ENCODE data around the gene STARD10.

Gene STARD10

DNA sequence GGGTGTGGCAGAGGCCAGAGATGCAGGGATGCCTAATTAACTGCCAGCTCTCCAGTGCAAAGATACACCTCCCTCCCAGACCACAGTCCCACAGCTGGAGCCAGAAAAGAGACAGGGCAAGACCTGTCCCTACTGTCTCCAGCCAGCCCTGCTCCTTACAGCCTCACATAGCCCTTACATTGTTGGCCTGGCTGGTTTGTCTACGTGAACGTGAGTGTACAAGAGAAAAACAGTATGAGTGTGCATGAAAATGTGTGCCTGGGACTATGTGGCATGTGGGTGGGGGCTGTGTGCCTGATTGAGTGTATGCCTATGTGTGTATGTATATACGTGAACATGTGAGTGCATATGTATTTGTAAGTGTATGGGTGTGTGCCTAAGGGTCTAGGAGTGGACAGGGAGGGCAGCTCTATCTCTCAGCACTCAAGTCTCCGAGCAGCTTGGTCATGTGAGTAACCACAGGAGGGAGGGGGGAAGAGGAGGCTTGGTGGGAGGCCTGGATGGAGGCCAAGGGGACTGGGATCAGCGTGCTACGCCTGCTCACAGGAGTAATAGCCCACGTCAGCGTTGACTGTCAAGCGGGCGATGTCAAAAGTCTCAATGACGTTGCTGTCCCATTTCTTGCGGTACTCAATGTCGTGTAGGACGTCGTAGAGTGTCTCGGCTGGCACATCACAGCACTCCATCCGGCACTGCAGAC, 35.0 kb downstream of the STARD10 start:
- no peaks in the 10 kb centered on the region for H3K27me3 ChIP-seq (ENCODE audit: insufficient read depth, low read depth)
- no peak overlapping the region for H3K9ac ChIP-seq
- TF ChIP-seq, protein P1, sequence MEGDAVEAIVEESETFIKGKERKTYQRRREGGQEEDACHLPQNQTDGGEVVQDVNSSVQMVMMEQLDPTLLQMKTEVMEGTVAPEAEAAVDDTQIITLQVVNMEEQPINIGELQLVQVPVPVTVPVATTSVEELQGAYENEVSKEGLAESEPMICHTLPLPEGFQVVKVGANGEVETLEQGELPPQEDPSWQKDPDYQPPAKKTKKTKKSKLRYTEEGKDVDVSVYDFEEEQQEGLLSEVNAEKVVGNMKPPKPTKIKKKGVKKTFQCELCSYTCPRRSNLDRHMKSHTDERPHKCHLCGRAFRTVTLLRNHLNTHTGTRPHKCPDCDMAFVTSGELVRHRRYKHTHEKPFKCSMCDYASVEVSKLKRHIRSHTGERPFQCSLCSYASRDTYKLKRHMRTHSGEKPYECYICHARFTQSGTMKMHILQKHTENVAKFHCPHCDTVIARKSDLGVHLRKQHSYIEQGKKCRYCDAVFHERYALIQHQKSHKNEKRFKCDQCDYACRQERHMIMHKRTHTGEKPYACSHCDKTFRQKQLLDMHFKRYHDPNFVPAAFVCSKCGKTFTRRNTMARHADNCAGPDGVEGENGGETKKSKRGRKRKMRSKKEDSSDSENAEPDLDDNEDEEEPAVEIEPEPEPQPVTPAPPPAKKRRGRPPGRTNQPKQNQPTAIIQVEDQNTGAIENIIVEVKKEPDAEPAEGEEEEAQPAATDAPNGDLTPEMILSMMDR (conservative IDR thresholded peaks at IDR 0.05; ENCODE audit: low read depth, low read length) = no peak
- H3K4me1 ChIP-seq (ENCODE audit: low read depth, poor library complexity, severe bottlenecking) = peaks cover 12% of the 10 kb centered on the region
- no peak overlapping the region for H3K4me2 ChIP-seq
- H2AFZ ChIP-seq (ENCODE audit: low read depth) = no peak overlapping the region
- H4K20me1 ChIP-seq (ENCODE audit: insufficient read depth) = no peaks in the 10 kb centered on the region
- no peaks in the 10 kb centered on the region for H3K36me3 ChIP-seq (ENCODE audit: insufficient read depth)
- no peak overlapping the region for H3K27ac ChIP-seq
- H3K79me2 ChIP-seq (ENCODE audit: insufficient read depth, low read depth) = no peaks in the 10 kb centered on the region
- no peak overlapping the region for H3K4me3 ChIP-seq (IDR thresholded peaks at IDR 0.05; ENCODE audit: insufficient read depth, low read depth, low read length)

DNA sequence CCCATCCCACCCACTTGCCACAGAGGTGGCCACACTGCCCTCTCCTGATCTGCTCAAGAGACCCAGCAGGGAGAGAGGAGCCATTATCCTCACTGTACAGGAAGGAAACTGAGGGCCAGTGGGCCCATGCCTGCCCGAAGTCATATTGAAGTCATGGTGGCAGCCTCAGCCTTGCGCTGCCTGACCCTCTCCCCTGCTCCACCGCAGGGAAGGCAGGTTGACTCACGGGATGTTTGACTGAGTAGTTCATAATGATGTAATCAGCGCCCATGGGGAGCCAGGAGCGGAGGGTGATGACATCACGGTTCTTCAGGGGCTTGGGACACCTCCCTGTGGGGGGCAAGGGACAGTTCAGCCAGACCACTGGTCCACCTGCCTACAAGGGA, 35.5 kb downstream of the STARD10 start:
- Histone ChIP-seq H3K79me2 (ENCODE audit: insufficient read depth, low read depth) (no peaks in the 10 kb centered on the region), H3K36me3 (ENCODE audit: insufficient read depth) (no peaks in the 10 kb centered on the region), H3K4me1 (ENCODE audit: low read depth, poor library complexity, severe bottlenecking) (peaks cover 10% of the 10 kb centered on the region), H3K9ac (no peak overlapping the region), H3K4me2 (no peak overlapping the region), H3K4me3 (IDR thresholded peaks at IDR 0.05; ENCODE audit: insufficient read depth, low read depth, low read length) (no peak overlapping the region), H2AFZ (ENCODE audit: low read depth) (no peak overlapping the region), H4K20me1 (ENCODE audit: insufficient read depth) (no peaks in the 10 kb centered on the region), H3K27me3 (ENCODE audit: insufficient read depth, low read depth) (no peaks in the 10 kb centered on the region), H3K27ac (no peak overlapping the region)
- TF ChIP-seq, protein P1 (conservative IDR thresholded peaks at IDR 0.05; ENCODE audit: low read depth, low read length) = no peak

DNA sequence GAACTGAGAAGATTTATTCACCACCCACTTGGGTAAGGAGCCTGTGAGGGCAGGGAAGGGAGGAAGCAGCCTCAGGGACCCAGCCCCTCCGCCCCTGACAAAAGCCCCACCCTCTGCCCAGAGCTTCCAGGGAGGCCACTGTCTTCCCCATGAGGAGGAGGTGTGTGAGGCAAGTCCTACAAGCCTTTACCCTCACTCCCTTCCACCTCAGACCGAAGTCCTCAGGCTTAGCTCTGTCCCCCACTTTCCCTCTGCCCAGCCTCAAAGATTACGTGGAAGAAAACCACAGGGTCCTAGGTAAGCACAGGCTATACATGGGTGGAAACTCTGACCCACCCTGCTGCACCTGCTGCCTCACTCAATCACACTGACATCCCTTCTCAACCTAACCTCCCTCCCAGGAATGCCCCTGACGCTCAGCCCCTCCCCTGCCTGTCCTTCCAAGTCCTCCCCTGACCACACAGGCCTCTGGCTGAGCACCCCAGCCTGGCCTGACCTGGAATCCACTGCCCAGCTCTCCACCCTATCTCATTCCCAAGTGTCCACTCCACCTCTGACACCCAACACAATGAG, 38.0 kb downstream of the STARD10 start:
- no peak overlapping the region for H3K9ac ChIP-seq
- H2AFZ ChIP-seq (ENCODE audit: low read depth) = no peak overlapping the region

GRCh38 chr11:72754544-72755155, 39.2 kb downstream of the STARD10 start:
- no peaks in the 10 kb centered on the region for H3K36me3 ChIP-seq (ENCODE audit: insufficient read depth)
- no peak overlapping the region for H3K4me2 ChIP-seq
- H3K27ac ChIP-seq = no peak overlapping the region
- H3K9ac ChIP-seq = no peak overlapping the region
- TF ChIP-seq, protein P1 (conservative IDR thresholded peaks at IDR 0.05; ENCODE audit: low read depth, low read length) = no peak
- no peak overlapping the region for H3K4me3 ChIP-seq (IDR thresholded peaks at IDR 0.05; ENCODE audit: insufficient read depth, low read depth, low read length)
- H3K4me1 ChIP-seq (ENCODE audit: low read depth, poor library complexity, severe bottlenecking) = peaks cover 12% of the 10 kb centered on the region
- H3K27me3 ChIP-seq (ENCODE audit: insufficient read depth, low read depth) = no peaks in the 10 kb centered on the region
- no peaks in the 10 kb centered on the region for H4K20me1 ChIP-seq (ENCODE audit: insufficient read depth)
- H2AFZ ChIP-seq (ENCODE audit: low read depth) = no peak overlapping the region
- H3K79me2 ChIP-seq (ENCODE audit: insufficient read depth, low read depth) = peaks cover 9% of the 10 kb centered on the region; the same call in 1 of the 2 replicates

More for the DNA sequence above, 38.0 kb downstream of the STARD10 start:
- TF ChIP-seq, protein P1 (conservative IDR thresholded peaks at IDR 0.05; ENCODE audit: low read depth, low read length) = no peak
- no peak overlapping the region for H3K27ac ChIP-seq
- H3K27me3 ChIP-seq (ENCODE audit: insufficient read depth, low read depth) = no peaks in the 10 kb centered on the region
- peaks cover 12% of the 10 kb centered on the region for H3K4me1 ChIP-seq (ENCODE audit: low read depth, poor library complexity, severe bottlenecking)
- no peaks in the 10 kb centered on the region for H4K20me1 ChIP-seq (ENCODE audit: insufficient read depth)
- H3K79me2 ChIP-seq (ENCODE audit: insufficient read depth, low read depth) = peaks cover 9% of the 10 kb centered on the region; the same call in 1 of the 2 replicates
- H3K36me3 ChIP-seq (ENCODE audit: insufficient read depth) = no peaks in the 10 kb centered on the region
- no peak overlapping the region for H3K4me3 ChIP-seq (IDR thresholded peaks at IDR 0.05; ENCODE audit: insufficient read depth, low read depth, low read length)
- H3K4me2 ChIP-seq = no peak overlapping the region
